ENCODE results near the gene CBLC.

DNA sequence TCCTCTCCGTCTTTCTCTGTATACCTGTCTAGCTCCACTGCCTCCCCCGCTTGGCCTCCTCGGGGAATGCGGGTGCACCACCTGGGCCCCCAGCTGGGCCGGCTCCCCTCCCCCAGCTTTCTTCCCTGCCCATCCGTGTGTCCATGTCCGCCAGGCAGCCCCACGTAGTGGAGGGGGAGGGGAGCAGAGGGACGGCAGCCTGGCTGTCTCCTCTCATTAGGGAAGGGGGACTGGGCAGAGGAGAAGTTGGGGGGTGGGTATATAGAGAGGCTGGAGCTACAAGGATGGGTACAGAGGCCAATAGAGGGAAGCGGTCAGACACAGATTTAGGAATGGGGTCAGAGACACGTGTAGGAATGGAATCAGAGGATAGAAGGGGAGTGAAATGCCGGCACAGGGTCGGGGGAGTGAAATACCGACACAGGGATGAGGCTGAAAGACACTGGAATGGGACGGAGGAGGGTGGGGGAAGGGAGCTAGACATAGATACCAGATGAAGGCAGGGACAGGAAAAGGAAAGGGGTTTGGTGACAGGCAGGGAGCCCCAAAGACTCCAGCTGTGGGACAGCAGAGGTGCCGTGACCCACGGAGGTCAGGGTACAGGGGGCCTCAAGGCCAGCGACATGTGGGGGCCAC, 71.2 kb downstream of the CBLC start:
- TF ChIP-seq, protein P1, sequence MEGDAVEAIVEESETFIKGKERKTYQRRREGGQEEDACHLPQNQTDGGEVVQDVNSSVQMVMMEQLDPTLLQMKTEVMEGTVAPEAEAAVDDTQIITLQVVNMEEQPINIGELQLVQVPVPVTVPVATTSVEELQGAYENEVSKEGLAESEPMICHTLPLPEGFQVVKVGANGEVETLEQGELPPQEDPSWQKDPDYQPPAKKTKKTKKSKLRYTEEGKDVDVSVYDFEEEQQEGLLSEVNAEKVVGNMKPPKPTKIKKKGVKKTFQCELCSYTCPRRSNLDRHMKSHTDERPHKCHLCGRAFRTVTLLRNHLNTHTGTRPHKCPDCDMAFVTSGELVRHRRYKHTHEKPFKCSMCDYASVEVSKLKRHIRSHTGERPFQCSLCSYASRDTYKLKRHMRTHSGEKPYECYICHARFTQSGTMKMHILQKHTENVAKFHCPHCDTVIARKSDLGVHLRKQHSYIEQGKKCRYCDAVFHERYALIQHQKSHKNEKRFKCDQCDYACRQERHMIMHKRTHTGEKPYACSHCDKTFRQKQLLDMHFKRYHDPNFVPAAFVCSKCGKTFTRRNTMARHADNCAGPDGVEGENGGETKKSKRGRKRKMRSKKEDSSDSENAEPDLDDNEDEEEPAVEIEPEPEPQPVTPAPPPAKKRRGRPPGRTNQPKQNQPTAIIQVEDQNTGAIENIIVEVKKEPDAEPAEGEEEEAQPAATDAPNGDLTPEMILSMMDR (IDR thresholded peaks at IDR 0.05; ENCODE audit: low read length), result no peak
- TF ChIP-seq EZH2 (optimal IDR thresholded peaks at IDR 0.05; ENCODE audit: low read depth, low read length), result no peak

Data from MM.1S (cell line).